ENCODE measurements around the gene ATF4. TPM values are rescaled to one million over a fixed set of nuclear protein-coding genes. Genes with fewer than 3 reads are reported as not detected.

ATF4 gene
- total and polyA plus RNA-seq, 2 of the 13 experiments (the other 11 are each of a cell fraction or from before 2014, with no cell fraction given): 486 to 1,297 TPM

- TF ChIP-seq, protein P1, sequence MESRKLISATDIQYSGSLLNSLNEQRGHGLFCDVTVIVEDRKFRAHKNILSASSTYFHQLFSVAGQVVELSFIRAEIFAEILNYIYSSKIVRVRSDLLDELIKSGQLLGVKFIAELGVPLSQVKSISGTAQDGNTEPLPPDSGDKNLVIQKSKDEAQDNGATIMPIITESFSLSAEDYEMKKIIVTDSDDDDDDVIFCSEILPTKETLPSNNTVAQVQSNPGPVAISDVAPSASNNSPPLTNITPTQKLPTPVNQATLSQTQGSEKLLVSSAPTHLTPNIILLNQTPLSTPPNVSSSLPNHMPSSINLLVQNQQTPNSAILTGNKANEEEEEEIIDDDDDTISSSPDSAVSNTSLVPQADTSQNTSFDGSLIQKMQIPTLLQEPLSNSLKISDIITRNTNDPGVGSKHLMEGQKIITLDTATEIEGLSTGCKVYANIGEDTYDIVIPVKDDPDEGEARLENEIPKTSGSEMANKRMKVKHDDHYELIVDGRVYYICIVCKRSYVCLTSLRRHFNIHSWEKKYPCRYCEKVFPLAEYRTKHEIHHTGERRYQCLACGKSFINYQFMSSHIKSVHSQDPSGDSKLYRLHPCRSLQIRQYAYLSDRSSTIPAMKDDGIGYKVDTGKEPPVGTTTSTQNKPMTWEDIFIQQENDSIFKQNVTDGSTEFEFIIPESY (CRISPR knock-in tag; IDR thresholded peaks at IDR 0.05): 0 out of 2 replicates have a peak, but pooled peaks have one; percentile 43
- TF ChIP-seq ZSCAN12 (CRISPR knock-in tag; IDR thresholded peaks at IDR 0.05) (no peak), TBX2 (CRISPR knock-in tag; IDR thresholded peaks at IDR 0.05; ENCODE audit: borderline replicate concordance) (peak; percentile 22; the same call in 1 of the 2 replicates), GTF3A (CRISPR knock-in tag; conservative IDR thresholded peaks at IDR 0.05) (no peak), SAFB2 (CRISPR knock-in tag; IDR thresholded peaks at IDR 0.05; ENCODE audit: borderline replicate concordance, low read depth) (peak; percentile 27; the same call in 1 of the 2 replicates), GPN1 (CRISPR knock-in tag; IDR thresholded peaks at IDR 0.05; ENCODE audit: borderline replicate concordance) (no peak), ZNF263 (CRISPR knock-in tag; IDR thresholded peaks at IDR 0.05) (no peak), MYNN (CRISPR knock-in tag; IDR thresholded peaks at IDR 0.05; ENCODE audit: low read depth) (no peak), ZNF609 (CRISPR knock-in tag; IDR thresholded peaks at IDR 0.05; ENCODE audit: borderline replicate concordance) (no peak), POGK (CRISPR knock-in tag; conservative IDR thresholded peaks at IDR 0.05) (no peak), NBN (conservative IDR thresholded peaks at IDR 0.05) (no peak), RXRB (CRISPR knock-in tag; IDR thresholded peaks at IDR 0.05; ENCODE audit: borderline replicate concordance) (0 out of 2 replicates have a peak, but pooled peaks have one; percentile 9), MXI1 (IDR thresholded peaks at IDR 0.05; ENCODE audit: borderline replicate concordance, low read depth, low read length) (peak; percentile 28; the same call in 1 of the 3 replicates), ZSCAN31 (CRISPR knock-in tag; IDR thresholded peaks at IDR 0.05; ENCODE audit: low read depth) (peak; percentile 32; the same call in 1 of the 2 replicates), THRA (CRISPR knock-in tag; IDR thresholded peaks at IDR 0.05; ENCODE audit: borderline replicate concordance) (0 out of 2 replicates have a peak, but pooled peaks have one; percentile 18), ZNF607 (CRISPR knock-in tag; IDR thresholded peaks at IDR 0.05; ENCODE audit: borderline replicate concordance) (peak; percentile 54; the same call in 1 of the 2 replicates)
- TF ChIP-seq, protein P2, sequence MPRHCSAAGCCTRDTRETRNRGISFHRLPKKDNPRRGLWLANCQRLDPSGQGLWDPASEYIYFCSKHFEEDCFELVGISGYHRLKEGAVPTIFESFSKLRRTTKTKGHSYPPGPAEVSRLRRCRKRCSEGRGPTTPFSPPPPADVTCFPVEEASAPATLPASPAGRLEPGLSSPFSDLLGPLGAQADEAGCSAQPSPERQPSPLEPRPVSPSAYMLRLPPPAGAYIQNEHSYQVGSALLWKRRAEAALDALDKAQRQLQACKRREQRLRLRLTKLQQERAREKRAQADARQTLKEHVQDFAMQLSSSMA (CRISPR knock-in tag; IDR thresholded peaks at IDR 0.05): no peak
Observed at GRCh38 chr22:39534591-39535356, 14.4 kb downstream of the ATF4 start (continued).

Measured in HepG2 (cell line).